ENCODE data around the gene TSPAN32.

Gene TSPAN32

DNA sequence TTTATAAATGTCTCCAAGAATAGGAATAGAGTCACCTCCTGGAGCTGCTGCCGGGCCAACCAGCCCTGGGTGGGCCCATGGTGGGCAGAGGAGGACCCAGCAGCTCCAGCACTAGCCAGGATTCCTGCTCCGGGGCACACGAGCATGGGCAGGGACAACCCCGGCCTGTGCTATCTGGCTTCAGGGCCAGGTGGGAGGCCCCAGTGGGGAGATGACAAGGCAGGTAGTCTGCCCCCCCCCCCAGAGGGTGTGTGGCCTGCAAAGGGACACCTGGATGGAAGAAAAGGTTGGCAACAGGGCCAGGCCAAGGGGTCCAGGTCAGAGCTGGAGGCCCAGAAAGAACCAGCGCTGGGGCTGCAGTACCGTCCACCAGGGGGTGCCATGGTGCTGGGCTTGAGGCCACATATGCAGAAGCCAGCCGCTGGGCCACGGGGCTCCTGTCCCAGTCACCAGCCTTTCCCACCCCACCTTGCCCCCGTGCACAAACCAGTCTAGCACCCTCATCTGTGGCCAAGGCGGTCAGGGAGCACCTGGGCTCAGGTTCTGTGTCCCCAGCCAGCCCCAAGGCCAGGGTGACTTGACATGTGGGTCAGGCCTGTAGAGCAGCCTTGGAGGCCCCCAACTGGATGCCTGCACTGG is 3.4 kb downstream of the TSPAN32 start:
- DNase-seq: peak; percentile 96

DNA sequence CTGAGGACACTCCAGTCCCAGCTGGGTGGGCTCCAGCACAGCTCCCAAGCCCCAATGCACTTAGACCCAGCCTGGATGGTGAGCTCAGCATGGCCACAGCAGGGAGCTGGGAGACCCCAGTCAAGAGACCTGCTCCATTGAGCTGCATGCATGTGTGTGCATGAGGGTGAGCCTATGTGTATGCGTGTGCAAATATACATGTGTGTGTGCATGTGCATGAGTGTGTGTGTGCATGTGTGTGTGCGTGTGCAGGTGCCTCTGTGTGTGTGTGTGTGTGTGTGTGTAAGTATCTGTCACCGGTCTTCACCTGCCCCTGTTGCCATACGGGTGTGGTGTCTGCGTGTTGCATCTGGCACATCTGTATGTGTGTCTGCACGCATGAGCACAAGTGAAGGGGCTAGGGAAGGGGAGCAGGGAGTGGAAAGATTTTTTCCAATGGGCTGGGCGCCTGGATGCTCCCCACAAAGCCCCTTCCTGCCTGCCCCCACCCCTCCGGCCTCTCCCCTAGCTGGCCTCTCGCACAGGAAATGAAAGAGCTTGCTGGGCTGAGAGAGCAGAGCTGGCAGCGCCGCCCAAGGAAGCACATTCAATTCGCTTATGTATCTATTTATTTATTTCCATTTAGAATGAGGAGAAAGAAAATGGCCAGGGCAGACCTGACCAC is 4.1 kb downstream of the TSPAN32 start:
- peak; percentile 58 for DNase-seq

- no peak for DNase-seq
Observed at GRCh38 chr11:2306452-2306823, 4.6 kb downstream of the TSPAN32 start.

DNA sequence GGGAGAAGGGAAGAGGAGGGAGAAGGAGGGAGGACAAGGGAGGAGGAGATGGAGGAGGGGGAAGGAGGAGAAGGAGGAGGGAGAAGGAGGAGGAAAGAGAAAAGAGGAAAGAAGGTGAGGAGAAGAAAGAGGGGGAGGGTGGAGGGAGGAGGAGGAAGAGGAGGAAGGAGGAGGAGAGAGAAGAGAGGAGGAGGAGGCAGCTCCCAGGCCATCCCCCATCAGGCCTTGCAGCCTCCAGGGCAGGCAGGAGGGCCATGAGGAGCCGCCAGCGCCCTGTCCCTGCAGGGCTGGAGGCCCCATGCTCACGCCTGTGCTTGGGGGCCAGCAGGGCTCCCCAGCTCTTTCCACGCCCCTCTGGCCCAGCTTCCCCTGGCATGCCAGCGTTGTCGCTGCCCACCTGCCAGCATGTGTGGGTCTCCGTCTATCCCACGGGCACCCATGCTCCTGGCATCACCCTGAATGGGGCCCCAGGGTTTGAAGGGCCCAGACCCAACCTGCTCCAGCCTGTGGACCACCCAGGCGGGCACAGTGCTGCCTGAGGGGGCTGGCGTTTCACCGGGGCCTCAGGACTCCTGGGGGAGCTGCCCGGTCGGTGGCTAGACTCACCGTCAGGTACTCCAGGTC is 5.2 kb downstream of the TSPAN32 start:
- peak; percentile 44 for DNase-seq

DNA sequence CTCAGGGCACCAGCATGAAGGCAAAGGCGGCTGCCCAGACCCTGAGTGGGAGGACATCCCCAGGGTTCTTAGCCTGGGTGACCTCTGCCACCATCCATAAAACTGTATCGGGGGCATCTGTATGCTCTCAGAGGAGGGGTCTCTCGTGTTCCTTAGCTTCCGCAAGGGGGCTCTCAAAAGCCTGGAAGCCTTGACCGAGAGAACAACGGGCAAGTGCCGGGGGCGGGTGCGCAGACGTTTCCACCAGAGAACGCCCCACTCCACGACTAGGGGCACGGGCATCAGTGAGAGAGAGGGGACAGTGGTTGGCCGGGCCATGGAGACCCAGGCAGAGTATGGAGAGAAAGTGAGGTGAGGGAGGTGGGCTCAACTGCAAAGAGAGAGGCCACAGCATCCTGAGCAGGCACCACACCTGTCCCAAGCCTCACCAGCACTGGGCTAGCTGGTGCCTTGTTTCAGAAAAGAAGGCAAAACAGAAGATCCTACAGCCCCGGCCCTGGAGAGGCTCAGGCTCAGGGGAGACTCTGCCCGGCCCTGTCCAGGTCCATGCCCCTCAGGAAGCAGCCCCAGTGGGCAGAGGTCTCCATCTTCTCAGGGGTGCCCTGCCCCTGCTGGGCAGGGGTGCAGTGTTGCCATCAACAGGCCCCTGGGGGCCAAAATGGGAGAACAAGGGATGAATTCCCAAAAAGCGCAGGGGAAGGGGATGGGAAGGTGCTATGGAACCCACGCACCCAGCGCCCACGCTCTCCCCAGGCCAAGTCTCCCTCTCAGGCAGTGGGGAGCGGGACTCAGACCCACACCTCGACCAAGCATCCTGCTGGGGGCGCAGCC is 5.9 kb downstream of the TSPAN32 start:
- no peak for DNase-seq

- no peak for DNase-seq
Observed at GRCh38 chr11:2308713-2309112, 6.9 kb downstream of the TSPAN32 start.

GRCh38 chr11:2309251-2310072 is 7.6 kb downstream of the TSPAN32 start:
- DNase-seq: no peak

- no peak for DNase-seq
Observed at GRCh38 chr11:2310073-2310785, 8.4 kb downstream of the TSPAN32 start.

GRCh38 chr11:2310786-2311352 is 9.1 kb downstream of the TSPAN32 start:
- no peak for DNase-seq

DNA sequence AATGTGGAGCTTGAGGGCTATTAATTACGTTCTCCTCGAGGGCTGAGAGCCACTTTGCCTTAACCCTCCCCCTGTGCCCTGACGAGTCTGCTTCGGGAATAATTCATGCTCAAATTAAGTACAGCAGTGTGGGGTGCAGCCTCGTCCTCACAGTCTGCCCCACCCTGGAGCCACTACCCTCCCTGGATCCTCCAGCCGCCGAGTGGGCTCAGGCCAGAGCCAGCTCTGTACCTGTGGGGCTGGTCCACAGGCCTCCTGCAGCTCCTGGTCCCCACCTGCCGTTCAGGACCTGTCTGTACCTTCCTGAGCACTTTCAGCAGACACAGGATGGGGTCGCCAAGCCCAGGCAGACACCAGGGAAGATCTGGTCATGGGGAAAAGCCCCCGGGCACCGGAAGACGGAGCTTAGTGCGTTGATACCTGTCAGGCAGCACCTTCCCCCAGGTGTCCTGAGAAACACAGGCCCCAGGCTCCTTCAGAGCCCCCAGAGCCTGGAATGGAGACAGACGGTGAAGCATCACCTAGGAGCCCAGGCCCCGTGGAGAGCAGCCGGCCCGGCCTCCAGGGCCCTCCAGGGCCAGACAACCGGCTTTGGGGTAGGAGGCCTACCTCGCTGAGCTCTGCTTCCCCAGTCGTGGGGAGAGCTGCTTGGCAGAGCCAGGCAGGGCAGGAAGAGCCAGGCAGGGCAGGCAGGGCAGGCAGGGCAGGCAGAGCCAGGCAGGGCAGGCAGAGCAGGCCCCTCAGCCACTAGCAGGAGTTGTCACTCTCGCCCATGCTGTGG is 9.7 kb downstream of the TSPAN32 start:
- no peak for DNase-seq

GRCh38 chr11:2312232-2313042 is 10.6 kb downstream of the TSPAN32 start:
- DNase-seq: no peak

- DNase-seq: peak; percentile 43
Observed at GRCh38 chr11:2313051-2313951, 11.5 kb downstream of the TSPAN32 start.

DNA sequence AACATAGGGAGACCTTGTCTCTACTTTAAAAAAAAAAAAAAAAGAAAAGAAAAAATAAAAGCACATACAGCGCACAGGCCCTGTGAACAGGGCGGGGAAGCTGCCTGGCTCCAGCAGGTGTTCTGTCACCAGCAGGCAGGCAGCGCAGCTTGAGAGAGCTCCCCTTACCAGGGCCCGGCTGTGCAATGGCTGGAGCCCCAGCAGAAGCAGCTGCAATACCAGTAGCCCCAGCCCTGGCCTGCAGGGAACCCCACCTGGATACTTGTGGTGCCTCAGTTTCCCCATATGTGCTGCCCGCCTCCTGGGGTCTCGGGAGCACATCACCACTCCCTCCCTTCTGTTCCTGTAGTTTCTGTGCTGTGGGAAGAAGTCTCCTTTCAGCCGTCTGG is 12.3 kb downstream of the TSPAN32 start:
- peak; percentile 46 for DNase-seq

DNA sequence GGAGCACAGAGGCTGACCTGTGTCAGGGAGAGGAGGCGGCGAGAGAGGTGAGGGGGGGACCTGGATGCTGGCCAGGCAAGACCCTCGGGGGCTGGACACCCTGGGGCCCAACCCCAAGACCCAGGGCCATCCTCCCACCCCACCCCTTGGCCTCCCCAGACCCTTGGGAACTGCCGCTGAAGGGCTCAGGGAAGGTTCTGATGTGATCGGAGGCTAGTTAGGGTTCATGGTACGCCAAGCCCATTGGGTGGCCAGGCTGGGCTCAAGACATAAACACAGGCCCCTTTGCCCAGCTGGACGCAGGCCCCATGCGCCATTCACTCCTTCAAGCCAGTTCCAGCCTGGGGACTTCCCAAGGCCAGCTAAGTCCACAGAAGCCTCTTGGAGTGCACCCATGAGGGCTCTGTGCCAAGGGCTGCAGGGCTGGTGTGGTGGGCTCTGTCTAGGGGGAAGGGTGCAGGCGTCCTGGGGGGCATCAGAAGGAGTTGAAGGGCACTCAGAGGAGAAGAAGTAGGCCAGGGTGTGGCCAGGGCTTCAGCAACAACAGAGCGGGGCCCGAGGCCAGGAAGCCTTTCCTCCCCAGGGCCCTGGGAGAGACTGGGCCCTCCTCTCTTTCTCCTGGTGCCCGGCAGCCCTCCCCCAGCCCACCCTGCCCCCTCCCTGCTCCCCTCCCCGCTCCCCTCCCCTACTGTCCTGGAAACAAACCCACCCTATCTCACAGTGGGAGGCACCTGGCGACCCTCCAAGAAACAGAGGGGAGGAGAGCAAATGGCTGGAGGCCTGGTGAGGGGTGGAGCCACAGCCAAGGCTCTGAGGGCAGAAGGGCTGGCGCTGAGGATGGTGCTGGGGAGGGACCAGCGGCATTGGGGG is 12.9 kb downstream of the TSPAN32 start:
- peak; percentile 44 for DNase-seq

DNA sequence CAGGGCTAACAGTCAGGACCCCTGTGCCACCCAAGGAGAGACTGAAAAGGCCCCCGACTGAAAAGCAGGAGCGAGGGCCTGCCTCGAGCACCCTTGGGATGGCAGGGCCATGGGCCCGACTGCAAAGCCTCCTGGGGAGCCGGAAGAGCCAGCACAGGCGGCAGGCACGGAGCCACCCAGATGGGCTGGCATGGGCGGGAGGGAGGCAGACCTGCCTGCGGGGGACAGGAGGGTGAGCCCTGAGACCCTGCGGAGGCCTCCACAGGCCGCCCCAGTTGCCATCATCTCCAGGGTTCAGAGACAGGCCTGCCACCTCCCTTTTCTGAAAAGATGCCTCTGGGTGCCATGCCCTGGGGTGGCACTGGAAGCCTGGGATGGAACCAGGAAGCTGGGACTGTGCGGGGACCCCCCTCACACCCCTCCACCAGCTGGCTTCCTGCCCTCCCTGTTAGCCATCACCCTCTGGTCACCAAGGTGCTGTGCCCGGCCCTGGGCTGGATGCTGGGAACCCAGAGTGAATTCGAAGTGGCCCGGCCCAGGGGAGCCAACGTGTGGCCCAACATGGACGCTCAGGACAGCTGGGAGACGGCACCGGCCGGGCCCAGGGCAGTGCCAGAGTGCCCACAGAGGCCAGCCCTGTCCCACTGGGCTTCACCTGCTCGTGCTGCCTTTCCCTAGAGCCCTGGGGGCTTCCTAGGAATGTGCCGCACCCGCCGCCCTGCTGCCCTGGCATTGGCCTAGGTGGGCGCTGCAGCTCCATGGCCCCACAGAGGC is 13.8 kb downstream of the TSPAN32 start:
- DNase-seq: peak; percentile 41

GRCh38 chr11:2316169-2316962 is 14.6 kb downstream of the TSPAN32 start:
- DNase-seq: peak; percentile 45
